Colonic mucosa (tissue), 4 donors: ENCODE measurements around the gene AHDC1. TPM values are rescaled to one million over a fixed set of nuclear protein-coding genes. Genes with fewer than 3 reads are reported as not detected.
A peak's percentile ranks its signal among the peaks of the same experiment; 100 is the strongest.

Experiments
- DNase-seq: peaks from one replicate; pipeline ENCODE4 v3.0.0-alpha.2; 2020
- H3K27ac ChIP-seq: fragments of 200-600 bp; one replicate; pipeline ENCODE4 v1.8.0; 2021
- H3K27me3 ChIP-seq: fragments of 200-600 bp; one replicate; pipeline ENCODE4 v1.8.0; 2021
- H3K36me3 ChIP-seq: fragments of 200-600 bp; one replicate; pipeline ENCODE4 v1.8.0; 2021
- H3K4me1 ChIP-seq: fragments of 200-600 bp; one replicate; pipeline ENCODE4 v1.8.0; 2021; ENCODE audit warnings: mild to moderate bottlenecking
- H3K4me3 ChIP-seq: fragments of 200-600 bp; one replicate; pipeline ENCODE4 v1.8.0; 2021
- H3K9ac ChIP-seq, 2 donors: one replicate each; pipeline ENCODE4 v1.7.0; 2013; ENCODE audit warnings: control low read depth in 2 of 2, low read depth in 2 of 2, low read length in 2 of 2
- H3K9me3 ChIP-seq: fragments of 200-600 bp; one replicate; pipeline ENCODE4 v1.8.0; 2021
- CTCF ChIP-seq: fragments of 200-600 bp; IDR thresholded peaks from one replicate; pipeline ENCODE4 v1.8.0; 2022; ENCODE audit warnings: antibody characterized with exemption, mild to moderate bottlenecking
- intact Hi-C: fragments of 100-400 bp; cut with DNase I; formaldehyde crosslinking; loops from one replicate; pipeline ENCODE4 v1.14.1; 2022
- total RNA-seq, 2 donors: library from RNA; stranded (reverse); fragmentation: NEBNext Ultra II Directional in 1 of 2; extraction: Animal tissue kit (Norgen Biotek cat#: 25700) in 1 of 2; gene quantifications; one replicate each; pipeline ENCODE4 v1.2.1, GENCODE V29; 2021
- donor health status: healthy.
- donor health status: DM: no; HTN: no; CAD: no.
- donor health status: DM: no; HTN: no; CAD: no.

The AHDC1 gene
- total RNA-seq, 2 donors from 2014 or later = 18.4 to 26.8 TPM

- Histone ChIP-seq H3K27ac (no peak overlapping the region), H3K4me1 (peaks cover 14% of the 10 kb centered on the region), H3K4me3 (no peak overlapping the region), H3K9ac (no peak overlapping the region), H3K27me3 (no peaks in the 10 kb centered on the region), H3K36me3 (no peaks in the 10 kb centered on the region), H3K9me3 (no peaks in the 10 kb centered on the region)
- no peak for DNase-seq
- intact Hi-C loops = no loop called here
- TF ChIP-seq CTCF = no peak
Observed at GRCh38 chr1:27592232-27592930, 11.6 kb downstream of the AHDC1 start.

- Histone ChIP-seq H3K36me3 (no peaks in the 10 kb centered on the region), H3K4me3 (no peak overlapping the region), H3K27me3 (no peaks in the 10 kb centered on the region), H3K9ac (no peak overlapping the region), H3K9me3 (no peaks in the 10 kb centered on the region), H3K4me1 (peaks cover 14% of the 10 kb centered on the region), H3K27ac (no peak overlapping the region)
- DNase-seq = no peak
- TF ChIP-seq CTCF = no peak
- intact Hi-C loops = no loop called here
Observed at GRCh38 chr1:27591622-27592021, 12.3 kb downstream of the AHDC1 start.

GRCh38 chr1:27590917-27591508, 12.9 kb downstream of the AHDC1 start:
- no peaks in the 10 kb centered on the region for H3K9me3 ChIP-seq
- no peak for TF ChIP-seq CTCF
- no peak overlapping the region for H3K9ac ChIP-seq
- peak; percentile 83 for DNase-seq
- no peaks in the 10 kb centered on the region for H3K27me3 ChIP-seq
- intact Hi-C loops = no loop called here
- no peak overlapping the region for H3K27ac ChIP-seq
- no peaks in the 10 kb centered on the region for H3K36me3 ChIP-seq
- H3K4me1 ChIP-seq = peaks cover 14% of the 10 kb centered on the region
- H3K4me3 ChIP-seq = no peak overlapping the region

- peaks cover 14% of the 10 kb centered on the region for H3K4me1 ChIP-seq
- no peak for TF ChIP-seq CTCF
- no peak overlapping the region for H3K9ac ChIP-seq
- H3K4me3 ChIP-seq = no peak overlapping the region
- intact Hi-C loops = no loop called here
- no peak for DNase-seq
- H3K27me3 ChIP-seq = no peaks in the 10 kb centered on the region
- no peaks in the 10 kb centered on the region for H3K9me3 ChIP-seq
- no peak overlapping the region for H3K27ac ChIP-seq
- H3K36me3 ChIP-seq = no peaks in the 10 kb centered on the region
Observed at GRCh38 chr1:27589841-27590426, 14.0 kb downstream of the AHDC1 start.

GRCh38 chr1:27589441-27589840, 14.5 kb downstream of the AHDC1 start:
- TF ChIP-seq CTCF = no peak
- intact Hi-C loops = no loop called here
- no peaks in the 10 kb centered on the region for H3K9me3 ChIP-seq
- DNase-seq = no peak
- H3K4me1 ChIP-seq = peaks cover 14% of the 10 kb centered on the region
- no peak overlapping the region for H3K9ac ChIP-seq
- H3K27me3 ChIP-seq = no peaks in the 10 kb centered on the region
- H3K27ac ChIP-seq = no peak overlapping the region
- H3K36me3 ChIP-seq = no peaks in the 10 kb centered on the region
- H3K4me3 ChIP-seq = no peak overlapping the region
